ENCODE results near the gene ADAMTSL4.

- TF ChIP-seq GABPA (IDR thresholded peaks at IDR 0.05; ENCODE audit: low read depth) (no peak), CTCF (IDR thresholded peaks at IDR 0.05) (no peak), FOXJ3 (CRISPR knock-in tag; IDR thresholded peaks at IDR 0.05) (no peak), MAX (IDR thresholded peaks at IDR 0.05; ENCODE audit: low read depth) (no peak), POLR2AphosphoS5 (IDR thresholded peaks at IDR 0.05; ENCODE audit: low read depth, low read length) (no peak), RXRA (IDR thresholded peaks at IDR 0.05; ENCODE audit: borderline replicate concordance, low read depth) (no peak), YY1 (IDR thresholded peaks at IDR 0.05; ENCODE audit: low read depth) (no peak), PBX3 (IDR thresholded peaks at IDR 0.05) (no peak), USF1 (IDR thresholded peaks at IDR 0.05; ENCODE audit: borderline replicate concordance, low read depth) (no peak), RCOR1 (IDR thresholded peaks at IDR 0.05; ENCODE audit: low read length) (no peak), MXI1 (IDR thresholded peaks at IDR 0.05; ENCODE audit: low read depth, low read length) (no peak)
Measured at GRCh38 chr1:150576367-150576711, 27.1 kb downstream of the ADAMTSL4 start.

Data from SK-N-SH (cell line).